ENCODE results near the gene EHF. TPM values are rescaled to one million over a fixed set of nuclear protein-coding genes. Genes with fewer than 3 reads are reported as not detected.
A peak's percentile ranks its signal among the peaks of the same experiment; 100 is the strongest.
"Not testable (repeated sequence)": the region's sequence is repeated elsewhere in the genome, so short reads cannot be mapped to it uniquely, and the experiment has no call there.

Gene EHF
- total RNA-seq, 1 donor from 2014 or later, result not detected

- peaks cover 1% of the 10 kb centered on the region for H3K27me3 Mint-ChIP-seq (ENCODE audit: low read depth)
- peaks cover 2% of the 10 kb centered on the region for H3K36me3 Mint-ChIP-seq (ENCODE audit: low read depth)
- DNase-seq (ENCODE audit: low spot score), result no peak
- no peaks in the 10 kb centered on the region for H3K4me1 Mint-ChIP-seq (ENCODE audit: low read depth)
- H3K27ac Mint-ChIP-seq (ENCODE audit: unreplicated experiment), result no peak overlapping the region
- H3K4me3 Mint-ChIP-seq (ENCODE audit: unreplicated experiment), result no peak overlapping the region
- no peak for TF ChIP-seq CTCF (IDR thresholded peaks at IDR 0.05)
- H3K9me3 Mint-ChIP-seq (ENCODE audit: low read depth), result no peaks in the 10 kb centered on the region
Measured at GRCh38 chr11:34680918-34681586, 60.2 kb downstream of the EHF start.

GRCh38 chr11:34682825-34683224 lies 61.9 kb downstream of the EHF start:
- Mint-ChIP-seq H3K27me3 (ENCODE audit: low read depth) (no peaks in the 10 kb centered on the region), H3K27ac (ENCODE audit: unreplicated experiment) (no peak overlapping the region)

GRCh38 chr11:34683396-34683795 lies 62.5 kb downstream of the EHF start:
- DNase-seq (ENCODE audit: low spot score), result no peak
- Mint-ChIP-seq H3K4me1 (ENCODE audit: low read depth) (no peaks in the 10 kb centered on the region), H3K36me3 (ENCODE audit: low read depth) (peaks cover 2% of the 10 kb centered on the region), H3K27me3 (ENCODE audit: low read depth) (no peaks in the 10 kb centered on the region), H3K27ac (ENCODE audit: unreplicated experiment) (no peak overlapping the region), H3K4me3 (ENCODE audit: unreplicated experiment) (no peak overlapping the region), H3K9me3 (ENCODE audit: low read depth) (no peaks in the 10 kb centered on the region)
- no peak for TF ChIP-seq CTCF (IDR thresholded peaks at IDR 0.05)

More at GRCh38 chr11:34682825-34683224, 61.9 kb downstream of the EHF start:
- Mint-ChIP-seq H3K4me3 (ENCODE audit: unreplicated experiment) (no peak overlapping the region), H3K36me3 (ENCODE audit: low read depth) (peaks cover 2% of the 10 kb centered on the region), H3K4me1 (ENCODE audit: low read depth) (no peaks in the 10 kb centered on the region), H3K9me3 (ENCODE audit: low read depth) (no peaks in the 10 kb centered on the region)
- TF ChIP-seq CTCF (IDR thresholded peaks at IDR 0.05), result no peak
- no peak for DNase-seq (ENCODE audit: low spot score)

- peaks cover 3% of the 10 kb centered on the region for H3K36me3 Mint-ChIP-seq (ENCODE audit: low read depth)
- no peaks in the 10 kb centered on the region for H3K4me1 Mint-ChIP-seq (ENCODE audit: low read depth)
- TF ChIP-seq CTCF (IDR thresholded peaks at IDR 0.05), result no peak
Measured at GRCh38 chr11:34685864-34686263, 65.0 kb downstream of the EHF start.

GRCh38 chr11:34692299-34692698 lies 71.4 kb downstream of the EHF start:
- peak overlapping the region; percentile 72 for H3K4me3 Mint-ChIP-seq (ENCODE audit: unreplicated experiment)
- peaks cover 16% of the 10 kb centered on the region for H3K36me3 Mint-ChIP-seq (ENCODE audit: low read depth)
- H3K27ac Mint-ChIP-seq (ENCODE audit: unreplicated experiment), result peak overlapping the region; percentile 85
- peaks cover 15% of the 10 kb centered on the region for H3K4me1 Mint-ChIP-seq (ENCODE audit: low read depth)
- H3K27me3 Mint-ChIP-seq (ENCODE audit: low read depth); DNase-seq (ENCODE audit: low spot score): not testable (repeated sequence)
- peaks cover 22% of the 10 kb centered on the region for H3K9me3 Mint-ChIP-seq (ENCODE audit: low read depth)

More at GRCh38 chr11:34685864-34686263, 65.0 kb downstream of the EHF start:
- Mint-ChIP-seq H3K27me3 (ENCODE audit: low read depth) (no peaks in the 10 kb centered on the region), H3K27ac (ENCODE audit: unreplicated experiment) (no peak overlapping the region), H3K9me3 (ENCODE audit: low read depth) (no peaks in the 10 kb centered on the region), H3K4me3 (ENCODE audit: unreplicated experiment) (no peak overlapping the region)
- DNase-seq (ENCODE audit: low spot score), result no peak

- Mint-ChIP-seq H3K9me3 (ENCODE audit: low read depth) (peaks cover 26% of the 10 kb centered on the region), H3K4me3 (ENCODE audit: unreplicated experiment) (no peak overlapping the region), H3K27ac (ENCODE audit: unreplicated experiment) (no peak overlapping the region), H3K27me3 (ENCODE audit: low read depth) (no peaks in the 10 kb centered on the region), H3K4me1 (ENCODE audit: low read depth) (peaks cover 15% of the 10 kb centered on the region), H3K36me3 (ENCODE audit: low read depth) (peaks cover 14% of the 10 kb centered on the region)
- no peak for TF ChIP-seq CTCF (IDR thresholded peaks at IDR 0.05)
- no peak for DNase-seq (ENCODE audit: low spot score)
Measured at GRCh38 chr11:34696862-34697261, 76.0 kb downstream of the EHF start.

Measured in chondrocyte (in vitro differentiated cells).